ENCODE data around the gene KLHL29. TPM values are rescaled to one million over a fixed set of nuclear protein-coding genes. Genes with fewer than 3 reads are reported as not detected.

Gene KLHL29
- total RNA-seq, 1 experiment from 2014 or later, result 2.4 TPM

DNA sequence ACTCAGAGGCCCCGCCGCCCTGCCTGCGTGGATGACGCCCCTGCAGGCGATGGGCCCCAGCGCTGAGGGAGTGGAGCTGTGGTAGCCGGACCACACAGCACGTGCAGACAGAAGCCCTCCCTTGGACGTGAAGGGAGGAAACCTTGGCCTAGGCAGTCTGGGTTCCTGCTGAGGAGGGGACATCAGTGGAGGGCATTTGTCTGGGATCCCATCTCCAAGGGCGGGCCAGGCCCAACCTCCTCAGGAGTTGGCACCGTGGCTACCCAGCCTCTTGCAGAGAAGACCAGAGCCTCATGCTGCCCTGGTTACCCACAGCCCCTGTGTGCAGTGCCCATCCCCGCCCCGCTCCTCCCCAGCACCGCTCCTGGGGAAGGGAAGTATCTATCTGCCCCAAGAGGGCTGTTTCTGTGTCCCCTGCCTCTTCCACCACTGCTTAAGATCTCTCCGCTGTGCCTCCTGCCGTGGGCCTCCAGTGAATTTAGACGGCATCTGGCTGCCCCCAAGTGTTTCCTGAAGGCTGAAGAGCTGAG, 241.8 kb downstream of the KLHL29 start:
- no peak overlapping the region for H2AFZ ChIP-seq (ENCODE audit: low read length)
- H3K23me2 ChIP-seq (ENCODE audit: insufficient read length, low read depth, low read length, poor library complexity, severe bottlenecking), result no peaks in the 10 kb centered on the region
- H3K27ac Mint-ChIP-seq, result no peak overlapping the region; a peak in 1 of 7 replicates
- no peak overlapping the region for H2BK20ac ChIP-seq (ENCODE audit: low read depth, low read length, poor library complexity, severe bottlenecking)
- H3K79me2 ChIP-seq (ENCODE audit: insufficient read depth, low read length), result no peaks in the 10 kb centered on the region
- peaks cover 18 to 22% of the 10 kb centered on the region in 2 experiments for H3K4me1 Mint-ChIP-seq
- no peak overlapping the region for H2AK5ac ChIP-seq (ENCODE audit: insufficient read length, low read length)
- no peak overlapping the region for H3K56ac ChIP-seq (ENCODE audit: insufficient read length, low read depth, low read length)
- no peaks in the 10 kb centered on the region for H4K20me1 ChIP-seq (ENCODE audit: control insufficient read depth, insufficient read depth, insufficient read length)
- peaks cover 0 to 8% (median 6%) of the 10 kb centered on the region in 3 experiments; a peak in 4 of 7 replicates for H3K36me3 Mint-ChIP-seq (ENCODE audit: insufficient read depth in 1 of 3, low read depth in 3 of 3)
- no peak overlapping the region for H3T11ph ChIP-seq (ENCODE audit: low read length)
- no peaks in the 10 kb centered on the region for H3K9me3 ChIP-seq (ENCODE audit: control insufficient read depth, low read depth, low read length)
- no peak overlapping the region; a peak in 1 of 5 replicates for H3K4me3 Mint-ChIP-seq
- H2BK5ac ChIP-seq (ENCODE audit: insufficient read length, low read length), result no peak overlapping the region
- H2BK12ac ChIP-seq (ENCODE audit: insufficient read length, low read depth, low read length), result no peak overlapping the region
- no peak overlapping the region for H3K23ac ChIP-seq (ENCODE audit: insufficient read length, low read depth, low read length)
- no CpG with 5 or more reads among the region's 17 CpGs for WGBS (ENCODE audit: extremely low coverage, insufficient read length, low lambda C conversion rate)
- H3K18ac ChIP-seq (ENCODE audit: insufficient read length, low read depth, low read length), result no peak overlapping the region
- H2BK15ac ChIP-seq (ENCODE audit: low read depth, low read length), result no peak overlapping the region
- TF ChIP-seq, protein P1, sequence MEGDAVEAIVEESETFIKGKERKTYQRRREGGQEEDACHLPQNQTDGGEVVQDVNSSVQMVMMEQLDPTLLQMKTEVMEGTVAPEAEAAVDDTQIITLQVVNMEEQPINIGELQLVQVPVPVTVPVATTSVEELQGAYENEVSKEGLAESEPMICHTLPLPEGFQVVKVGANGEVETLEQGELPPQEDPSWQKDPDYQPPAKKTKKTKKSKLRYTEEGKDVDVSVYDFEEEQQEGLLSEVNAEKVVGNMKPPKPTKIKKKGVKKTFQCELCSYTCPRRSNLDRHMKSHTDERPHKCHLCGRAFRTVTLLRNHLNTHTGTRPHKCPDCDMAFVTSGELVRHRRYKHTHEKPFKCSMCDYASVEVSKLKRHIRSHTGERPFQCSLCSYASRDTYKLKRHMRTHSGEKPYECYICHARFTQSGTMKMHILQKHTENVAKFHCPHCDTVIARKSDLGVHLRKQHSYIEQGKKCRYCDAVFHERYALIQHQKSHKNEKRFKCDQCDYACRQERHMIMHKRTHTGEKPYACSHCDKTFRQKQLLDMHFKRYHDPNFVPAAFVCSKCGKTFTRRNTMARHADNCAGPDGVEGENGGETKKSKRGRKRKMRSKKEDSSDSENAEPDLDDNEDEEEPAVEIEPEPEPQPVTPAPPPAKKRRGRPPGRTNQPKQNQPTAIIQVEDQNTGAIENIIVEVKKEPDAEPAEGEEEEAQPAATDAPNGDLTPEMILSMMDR (conservative IDR thresholded peaks at IDR 0.05), result no peak
- H4K8ac ChIP-seq (replicated peaks; ENCODE audit: insufficient read length, low read depth, low read length), result no peak overlapping the region
- H2BK120ac ChIP-seq (ENCODE audit: low read depth, low read length, poor library complexity, severe bottlenecking), result no peak overlapping the region
- H4K5ac ChIP-seq (ENCODE audit: insufficient read length, low read depth, low read length), result no peak overlapping the region
- H3K14ac ChIP-seq (ENCODE audit: insufficient read depth, low read length), result no peak overlapping the region
- H3K4me2 ChIP-seq (ENCODE audit: insufficient read depth, insufficient read length, low read length), result no peak overlapping the region
- H3K4me1 ChIP-seq (ENCODE audit: insufficient read depth, low read length), result no peaks in the 10 kb centered on the region
- H3K4ac ChIP-seq (ENCODE audit: low read depth, low read length), result no peak overlapping the region
- no peaks in the 10 kb centered on the region; the same call in 1 of the 2 replicates for H3K27me3 Mint-ChIP-seq (ENCODE audit: low read depth)
- no peak overlapping the region for H3K9ac ChIP-seq (ENCODE audit: extremely low read depth, insufficient read length, low read length)
- no peaks in the 10 kb centered on the region for H3K79me1 ChIP-seq (ENCODE audit: insufficient read depth, low read depth, low read length, poor library complexity, severe bottlenecking)
- no peak for DNase-seq
- H4K91ac ChIP-seq (ENCODE audit: insufficient read length, low read depth, low read length), result no peak overlapping the region
- H3K27ac ChIP-seq (ENCODE audit: insufficient read length, low read depth, low read length), result no peak overlapping the region
- no peaks in the 10 kb centered on the region for H3K27me3 ChIP-seq (ENCODE audit: insufficient read depth, low read length)
- peaks cover 8 to 15% of the 10 kb centered on the region in 2 experiments for H3K9me3 Mint-ChIP-seq
